GM18511 (cell line): ENCODE results near the gene WDR70.

Experiments
- ATAC-seq: cut with Tn5 transposase; IDR thresholded peaks from one replicate; pipeline ENCODE4 v1.9.1; 2021; ENCODE audit warnings: mild to moderate bottlenecking, moderate library complexity; ENCODE audit not compliant: unreplicated experiment

Gene WDR70

DNA sequence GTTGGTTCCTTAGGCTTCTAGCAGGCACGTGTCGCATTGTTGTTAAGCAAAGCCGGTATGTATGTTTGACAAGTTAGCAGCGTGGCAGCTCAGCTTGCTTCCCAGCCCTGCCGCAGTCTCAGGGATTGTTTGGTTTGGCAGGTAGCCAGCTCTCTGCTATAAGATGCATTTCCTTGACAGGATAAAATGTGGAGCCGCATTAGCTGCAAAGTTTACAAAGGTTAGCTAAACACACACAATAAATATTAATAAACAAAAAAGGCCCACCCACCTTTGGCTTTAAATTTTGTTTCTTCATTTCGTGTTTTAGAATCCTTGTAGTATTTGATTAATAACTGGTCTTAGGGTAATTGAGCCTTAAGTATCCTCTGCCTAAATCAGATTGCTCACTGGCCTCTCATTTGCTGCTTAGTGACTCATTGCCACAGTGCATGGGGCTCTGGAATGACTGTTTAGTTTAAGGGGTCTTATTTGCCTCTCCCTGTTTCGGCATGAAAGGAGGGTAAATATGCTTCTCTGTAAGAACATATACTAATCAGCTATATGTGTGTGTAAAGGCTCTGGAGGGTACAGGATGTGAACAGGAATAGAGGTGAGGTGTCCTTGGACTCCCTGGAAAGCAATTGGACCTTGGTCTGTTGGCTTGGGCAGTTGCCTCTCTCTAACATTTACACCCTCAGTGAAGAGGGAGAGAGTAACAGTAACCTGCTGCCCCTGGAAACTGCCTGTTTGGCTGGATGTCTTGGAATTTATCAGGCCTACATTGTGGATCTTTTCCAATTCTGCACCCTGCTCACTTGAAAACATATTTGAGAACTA is 338.7 kb downstream of the WDR70 start:
- no peak for ATAC-seq

DNA sequence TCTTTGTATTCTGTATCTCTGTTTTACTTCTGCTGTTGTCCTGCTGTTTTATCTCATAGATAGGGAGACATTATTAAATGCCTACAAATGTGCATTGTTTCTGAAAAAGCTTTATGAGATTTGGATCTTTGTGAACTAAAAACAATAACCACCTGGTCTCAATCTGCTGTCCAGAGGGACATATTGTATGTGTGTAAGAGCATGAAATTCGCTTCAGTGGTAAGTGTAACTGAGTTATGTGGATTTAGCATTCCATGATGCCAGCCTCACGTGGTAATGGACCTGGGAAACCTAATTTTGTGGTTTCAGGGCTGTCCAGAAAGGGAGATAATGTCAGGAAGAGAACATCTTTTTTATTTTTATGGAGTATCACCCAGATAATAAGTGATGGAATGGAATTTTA is 341.4 kb downstream of the WDR70 start:
- ATAC-seq, result no peak

GRCh38 chr5:37721447-37721871 is 342.3 kb downstream of the WDR70 start:
- peak; percentile 70 for ATAC-seq

DNA sequence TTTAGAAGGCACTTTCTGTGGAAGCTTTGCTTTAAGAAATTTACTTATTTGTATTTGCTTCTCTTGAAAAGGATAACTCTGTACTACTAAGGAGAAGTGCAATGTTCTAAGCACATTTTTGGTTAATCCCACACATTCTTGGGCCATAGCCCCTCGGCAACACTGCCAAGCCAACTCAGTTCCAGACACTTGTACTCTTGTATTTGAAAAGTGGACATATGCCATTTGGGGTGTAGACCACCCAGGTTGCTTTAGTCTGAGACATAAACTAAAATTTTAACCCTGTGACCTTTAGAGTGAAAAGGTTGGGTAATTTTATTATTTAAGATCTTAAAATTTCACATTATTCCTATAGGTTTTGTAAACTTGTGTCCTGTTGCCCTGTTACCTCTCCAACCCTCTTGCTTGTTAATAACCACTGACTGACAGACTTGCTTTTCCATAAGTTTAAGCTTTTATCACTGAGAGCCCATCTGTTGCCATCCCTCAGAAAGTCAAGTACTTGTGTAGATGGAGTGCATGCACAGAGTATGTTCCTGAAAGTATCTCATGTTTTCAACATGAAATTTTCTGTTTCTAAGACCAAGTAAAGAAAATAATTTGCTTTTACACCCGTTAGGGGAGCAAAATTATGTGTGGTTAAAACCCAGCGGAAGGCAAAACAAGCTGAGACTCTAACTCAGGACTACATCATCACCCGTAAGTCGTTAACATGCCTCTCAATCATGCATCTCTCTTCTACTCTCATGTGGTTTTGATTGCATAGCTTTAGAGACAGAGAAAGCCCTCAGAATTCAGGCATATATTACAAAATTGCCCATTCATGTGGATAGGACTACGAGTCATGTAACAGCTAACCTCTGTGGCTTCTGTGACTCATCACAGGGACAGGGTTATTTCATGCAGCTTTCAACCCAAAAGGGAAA is 343.4 kb downstream of the WDR70 start:
- peak; percentile 86 for ATAC-seq

- ATAC-seq, result no peak
Observed at GRCh38 chr5:37723162-37723961, 344.2 kb downstream of the WDR70 start.

GRCh38 chr5:37724395-37725125 is 345.4 kb downstream of the WDR70 start:
- no peak for ATAC-seq

- ATAC-seq, result no peak
Observed at GRCh38 chr5:37725185-37725584, 346.1 kb downstream of the WDR70 start.

DNA sequence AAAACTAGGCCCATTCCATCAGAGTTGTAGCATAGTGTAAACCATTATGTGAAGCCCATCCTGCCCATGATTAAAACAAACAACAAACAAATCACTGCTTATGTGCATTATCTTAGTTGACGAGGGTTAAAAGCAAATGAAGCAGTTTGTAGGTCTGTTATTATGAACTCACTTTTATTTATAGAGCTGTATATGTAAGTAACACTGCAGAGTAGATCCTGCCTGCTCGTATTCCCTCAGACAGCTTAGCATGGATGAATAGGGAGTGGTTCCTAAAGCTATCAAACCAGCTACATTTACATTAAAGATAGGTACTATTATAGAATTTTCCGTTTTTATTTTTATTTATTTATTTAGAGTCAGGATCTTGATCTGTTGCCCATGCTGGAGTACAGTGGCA is 348.1 kb downstream of the WDR70 start:
- ATAC-seq, result no peak

- no peak for ATAC-seq
Observed at GRCh38 chr5:37730896-37731455, 351.9 kb downstream of the WDR70 start.

- no peak for ATAC-seq
Observed at GRCh38 chr5:37734114-37734513, 355.0 kb downstream of the WDR70 start.

GRCh38 chr5:37735649-37736347 is 356.7 kb downstream of the WDR70 start:
- ATAC-seq, result no peak

DNA sequence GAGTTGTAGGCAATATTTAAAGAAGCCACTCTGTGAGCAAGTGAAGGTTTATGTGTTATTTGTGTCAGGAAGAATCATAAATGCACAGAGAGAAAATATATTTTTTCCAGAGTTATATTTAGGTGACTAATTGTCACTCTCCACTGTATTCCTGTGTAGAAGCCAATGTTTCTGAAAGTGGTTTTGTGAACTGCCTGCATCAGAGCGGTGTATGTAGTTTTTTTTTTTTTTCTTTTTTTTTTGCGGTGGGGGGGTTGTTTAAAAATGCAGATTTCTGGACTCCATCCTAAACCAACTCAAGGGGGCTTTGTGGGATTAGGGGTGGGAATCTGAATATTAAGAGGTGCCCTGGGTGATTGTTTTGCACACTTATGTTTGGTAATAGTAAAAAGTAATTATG is 357.3 kb downstream of the WDR70 start:
- ATAC-seq, result no peak

- no peak for ATAC-seq
Observed at GRCh38 chr5:37737326-37738056, 358.4 kb downstream of the WDR70 start.

DNA sequence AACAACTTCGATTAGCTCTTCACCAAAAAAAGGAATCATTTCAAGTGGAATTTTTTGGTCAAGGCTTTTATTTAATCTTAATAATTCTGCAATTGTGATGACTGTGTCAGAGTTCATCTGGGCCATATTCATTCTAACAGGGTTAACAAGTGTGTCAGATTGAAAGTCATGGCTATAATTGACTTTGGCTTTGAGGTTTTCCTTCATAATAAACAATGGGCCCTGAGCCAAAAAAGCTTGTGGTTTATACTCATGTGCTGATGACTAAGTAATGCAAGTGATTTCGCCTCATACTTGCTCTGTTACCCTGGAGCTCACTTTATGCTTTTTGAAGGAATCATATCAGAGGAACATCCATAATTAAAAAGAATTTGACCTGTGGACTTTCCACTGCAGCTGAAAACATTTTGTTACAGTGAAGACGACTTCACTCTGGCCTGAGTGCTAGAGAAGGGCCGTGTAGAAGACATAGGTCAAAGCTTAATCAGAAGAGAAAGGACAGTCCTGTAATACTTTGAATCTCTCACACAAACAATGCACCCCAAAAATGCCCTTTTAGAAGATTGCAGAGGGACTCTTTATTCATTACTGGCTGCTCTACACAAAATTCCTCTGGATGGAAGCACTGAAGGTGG is 359.1 kb downstream of the WDR70 start:
- peak; percentile 96 for ATAC-seq

DNA sequence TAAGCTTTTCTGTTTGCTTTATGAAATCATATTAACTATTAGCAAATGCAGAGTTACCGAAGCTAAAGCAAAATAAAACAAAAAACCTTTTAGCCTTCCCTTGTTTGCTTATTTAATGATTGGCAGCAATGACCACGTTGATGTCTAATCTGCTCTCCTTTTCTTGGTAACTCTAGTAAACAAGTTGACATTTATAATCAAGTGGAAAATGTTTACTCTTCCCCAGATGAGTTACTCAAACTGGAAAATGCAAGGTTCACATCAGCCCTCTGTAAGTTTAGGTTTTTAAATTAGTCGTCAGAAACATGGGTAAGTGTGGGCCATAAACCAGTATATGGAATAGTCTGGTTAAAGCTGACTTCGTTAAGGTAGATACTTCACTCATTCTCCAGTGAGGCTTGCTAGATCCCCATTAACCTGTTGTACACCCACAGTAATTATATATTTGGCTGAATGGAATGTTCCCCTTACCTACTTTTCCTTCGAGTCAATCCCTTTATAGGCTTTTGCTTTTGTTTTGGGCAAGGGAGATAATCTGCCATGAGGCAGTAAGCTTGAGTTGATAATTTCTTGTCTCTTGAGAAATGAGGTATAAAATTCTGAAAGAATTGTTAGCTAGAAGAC is 359.9 kb downstream of the WDR70 start:
- no peak for ATAC-seq

GRCh38 chr5:37739817-37740261 is 360.7 kb downstream of the WDR70 start:
- ATAC-seq, result no peak

DNA sequence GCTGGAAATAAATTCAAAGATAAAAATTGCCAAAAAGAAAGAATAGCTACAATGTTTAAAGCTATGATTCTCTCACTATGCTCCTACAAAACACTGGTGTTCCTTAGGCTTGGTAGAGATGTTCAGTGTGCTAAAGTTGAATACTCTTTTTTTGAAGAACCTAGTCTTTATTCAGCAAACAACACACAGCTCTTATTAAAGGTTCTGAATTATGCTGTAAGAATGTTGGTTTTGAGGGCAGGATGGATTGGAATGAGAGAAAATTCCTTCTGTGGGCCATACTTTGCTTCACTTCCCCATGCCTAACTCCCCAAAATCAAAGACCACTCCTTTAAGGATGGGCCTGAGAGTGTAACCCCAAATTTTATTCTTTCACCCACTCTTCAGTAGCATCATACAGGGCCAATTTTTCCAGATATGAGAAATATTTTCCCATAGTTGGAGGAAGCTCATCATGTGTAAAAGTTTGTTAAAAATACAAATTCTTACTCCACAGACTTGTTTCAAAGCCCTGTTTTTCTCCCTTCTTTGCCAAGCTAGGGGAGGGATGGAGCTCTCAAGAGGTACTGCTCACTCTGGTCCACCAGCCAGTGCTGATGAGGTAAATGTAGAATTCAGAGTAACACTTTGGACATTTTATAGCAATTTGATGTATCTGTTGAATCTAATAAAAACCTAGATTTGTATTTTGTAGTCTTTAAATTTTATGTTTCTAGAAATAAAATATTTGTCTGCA is 361.4 kb downstream of the WDR70 start:
- ATAC-seq, result no peak
